Activated naive CD4-positive, alpha-beta T cell treated with anti-CD3 and anti-CD28 coated beads for 36 hours (primary cell): ENCODE results near the gene MAML3. TPM values are rescaled to one million over a fixed set of nuclear protein-coding genes. Genes with fewer than 3 reads are reported as not detected.

Experiments used
- CTCF ChIA-PET: fragments of 350-600 bp; sonication (Branson Sonifier 250); formaldehyde crosslinking; loops from one replicate; lab custom pipeline; 2021; ENCODE audit warnings: antibody characterized with exemption; lab: Charles Lee
- DNase-seq: peaks from one replicate; pipeline ENCODE4 v3.0.0-alpha.2; 2020
- H3K27ac Mint-ChIP-seq: one replicate; pipeline ENCODE4 v1.8.0; 2021; ENCODE audit warnings: mild to moderate bottlenecking, mixed read lengths
- H3K27me3 Mint-ChIP-seq: one replicate; pipeline ENCODE4 v1.8.0; 2021; ENCODE audit warnings: low read depth, mixed read lengths
- H3K36me3 Mint-ChIP-seq: one replicate; pipeline ENCODE4 v1.8.0; 2021; ENCODE audit warnings: low read depth, mixed read lengths
- H3K4me1 Mint-ChIP-seq: one replicate; pipeline ENCODE4 v1.8.0; 2021; ENCODE audit warnings: low read depth, mixed read lengths
- H3K4me3 Mint-ChIP-seq: one replicate; pipeline ENCODE4 v1.8.0; 2021; ENCODE audit warnings: mild to moderate bottlenecking, moderate library complexity, mixed read lengths
- H3K9me3 Mint-ChIP-seq: one replicate; pipeline ENCODE4 v1.8.0; 2021; ENCODE audit warnings: mixed read lengths
- intact Hi-C: fragments of 100-400 bp; cut with micrococcal nuclease; formaldehyde crosslinking; loops from one replicate; pipeline ENCODE4 v1.15.1; 2023
- total RNA-seq, 2 experiments: library from RNA; stranded (reverse); gene quantifications; one replicate each; pipeline ENCODE4 v1.2.3, GENCODE V29; 2021

Gene MAML3
- total RNA-seq, 2 experiments from 2014 or later: 0.52 to 0.76 TPM

DNA sequence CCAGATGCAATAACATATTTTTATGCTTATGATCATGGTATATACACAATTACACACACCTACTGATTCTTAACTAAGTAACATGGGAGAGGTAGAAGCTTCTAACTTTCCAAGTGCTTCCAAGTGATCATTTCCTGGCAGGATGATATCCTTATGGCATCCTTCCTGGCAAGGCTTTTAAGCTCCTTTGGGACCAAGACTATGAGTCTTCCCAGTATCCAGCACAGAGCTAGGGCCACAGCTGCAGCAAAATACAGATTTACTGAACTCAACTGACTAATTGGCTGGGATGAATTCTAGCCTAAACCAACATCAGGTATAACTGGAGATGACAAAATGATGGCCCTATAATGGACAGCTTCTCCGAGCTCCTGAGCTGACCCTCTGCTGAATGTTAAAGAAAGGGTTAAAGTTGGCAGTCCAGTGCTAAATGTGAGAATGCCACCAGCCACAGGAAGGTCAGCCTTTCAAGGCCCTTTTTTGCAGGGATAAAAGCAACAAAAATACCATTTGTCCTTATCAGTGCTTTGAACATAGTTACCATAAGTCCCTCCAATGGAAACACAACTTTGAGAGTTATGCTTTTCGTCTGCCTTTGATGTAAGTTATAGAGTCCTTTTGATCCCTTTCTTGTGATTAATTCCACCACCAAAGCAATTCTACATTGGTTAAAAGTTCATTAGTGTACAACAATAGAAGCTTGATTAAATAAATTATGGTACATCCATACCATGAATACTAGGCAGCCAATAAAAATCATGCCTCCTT is 415.0 kb downstream of the MAML3 start:
- Mint-ChIP-seq H3K9me3 (no peaks in the 10 kb centered on the region), H3K4me3 (no peak overlapping the region), H3K36me3 (no peaks in the 10 kb centered on the region), H3K27me3 (peaks cover 27% of the 10 kb centered on the region), H3K27ac (no peak overlapping the region), H3K4me1 (peaks cover 22% of the 10 kb centered on the region)
- DNase-seq: no peak
- CTCF ChIA-PET: interaction anchor here (0.6 to 1.5 kb wide), 6 partner anchors 86 to 699 kb away, joined by 3 to 4 read pairs (median 3); no protein-coding TSS in a partner anchor
- intact Hi-C loops: loop anchor here (5.0 to 10.0 kb wide), 4 partner anchors 163 to 1116 kb away; partner anchors contain the start of gene MAML3

DNA sequence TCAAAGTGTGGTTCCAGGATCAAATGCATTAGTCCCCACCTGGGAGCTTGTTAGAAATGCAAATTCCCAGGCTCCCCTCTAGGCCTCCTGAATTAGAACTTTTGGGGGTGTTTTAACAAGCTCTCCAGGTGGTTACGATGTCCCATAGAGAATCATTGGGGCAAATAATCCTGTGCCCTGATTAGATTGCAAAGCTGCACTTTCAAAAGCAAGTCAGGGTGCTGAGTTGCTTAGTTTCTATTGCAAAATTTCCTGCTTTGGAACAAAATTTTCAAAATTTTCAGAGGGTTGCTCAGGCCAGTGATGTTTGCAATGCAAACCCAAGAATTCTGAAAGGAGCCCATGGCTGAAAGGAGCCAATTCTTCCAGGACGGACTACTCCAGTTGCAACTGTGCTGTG is 417.3 kb downstream of the MAML3 start:
- CTCF ChIA-PET: interaction anchor here (0.6 to 1.3 kb wide), 5 partner anchors 56 to 624 kb away, joined by 3 to 6 read pairs (median 3); no protein-coding TSS in a partner anchor
- H3K36me3 Mint-ChIP-seq: no peaks in the 10 kb centered on the region

DNA sequence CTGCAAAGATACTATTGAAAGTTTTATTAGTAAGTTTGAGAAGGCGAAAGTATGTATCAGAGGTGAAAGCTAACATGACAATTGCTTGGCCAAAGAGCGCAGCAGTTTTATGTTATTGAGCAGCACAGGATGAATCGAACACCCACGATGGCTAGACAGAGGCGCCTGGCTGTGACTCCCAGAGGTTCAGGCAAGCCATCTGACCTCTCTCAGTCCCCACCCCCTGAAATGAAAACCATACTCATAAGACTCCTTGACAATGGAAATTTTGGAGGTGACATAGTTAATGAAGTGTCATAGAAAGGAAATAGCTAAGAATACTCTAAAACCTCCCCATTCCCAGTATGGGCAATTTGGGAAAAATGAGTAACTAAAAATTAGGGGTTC is 417.7 kb downstream of the MAML3 start:
- Mint-ChIP-seq H3K36me3 (no peaks in the 10 kb centered on the region), H3K27ac (no peak overlapping the region), H3K27me3 (peaks cover 29% of the 10 kb centered on the region), H3K4me3 (peak overlapping the region; percentile 61), H3K9me3 (no peaks in the 10 kb centered on the region), H3K4me1 (peaks cover 22% of the 10 kb centered on the region)
- intact Hi-C loops: loop anchor here (2.0 to 10.0 kb wide), 5 partner anchors 123 to 1119 kb away; partner anchors contain the start of gene MAML3
- CTCF ChIA-PET: interaction anchor here (0.6 to 1.3 kb wide), 5 partner anchors 56 to 624 kb away, joined by 3 to 6 read pairs (median 3); no protein-coding TSS in a partner anchor
- DNase-seq: peak; percentile 45

More for the DNA sequence above, 417.3 kb downstream of the MAML3 start:
- H3K4me1 Mint-ChIP-seq: peaks cover 22% of the 10 kb centered on the region
- no peaks in the 10 kb centered on the region for H3K9me3 Mint-ChIP-seq
- peaks cover 29% of the 10 kb centered on the region for H3K27me3 Mint-ChIP-seq
- H3K4me3 Mint-ChIP-seq: no peak overlapping the region
- H3K27ac Mint-ChIP-seq: no peak overlapping the region
- DNase-seq: no peak
- intact Hi-C loops: loop anchor here (2.0 to 10.0 kb wide), 5 partner anchors 122 to 1118 kb away; partner anchors contain the start of gene MAML3

DNA sequence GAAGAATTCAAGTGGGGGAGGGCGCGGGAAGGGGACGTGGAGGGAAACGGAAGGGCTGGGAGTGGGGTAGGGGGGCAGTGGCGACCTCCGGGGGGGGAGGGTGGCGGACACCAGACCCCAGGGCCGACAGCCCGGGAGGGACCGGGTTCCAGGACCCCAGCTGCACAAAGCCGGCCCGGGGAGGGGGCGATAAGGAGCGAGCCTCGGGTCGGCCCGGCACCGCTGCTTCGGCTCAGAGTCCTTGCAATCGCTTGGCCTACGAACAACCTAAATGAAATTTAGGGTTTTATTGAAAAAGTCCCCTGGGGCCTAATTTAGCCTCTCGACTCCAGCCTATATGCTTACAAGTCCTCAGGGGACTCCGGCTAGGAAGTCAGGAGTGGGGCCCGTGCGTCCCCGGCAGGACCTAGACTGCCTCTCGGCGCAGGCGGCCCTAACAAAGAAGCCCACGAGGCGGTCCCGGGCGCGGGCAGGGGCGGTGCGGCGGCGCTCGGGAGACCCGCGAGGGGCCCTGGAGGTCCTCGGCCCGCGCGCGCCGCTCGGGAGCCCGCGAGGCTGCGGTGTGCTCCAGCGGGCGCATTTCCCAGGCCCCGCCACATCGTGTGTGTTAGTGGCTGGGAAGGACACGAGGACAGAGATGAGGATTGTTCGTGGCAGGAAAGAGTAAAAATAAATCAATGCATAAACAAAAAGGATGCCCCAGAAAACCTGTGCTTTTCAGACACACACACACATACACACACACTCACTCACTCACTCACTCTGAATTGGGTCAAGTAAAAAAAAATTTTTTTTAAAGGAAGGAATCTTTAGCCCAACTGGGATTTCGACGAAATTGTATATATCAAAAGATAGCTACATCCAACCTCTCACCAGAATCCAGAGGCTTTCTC is 418.4 kb downstream of the MAML3 start:
- no peak for DNase-seq
- H3K9me3 Mint-ChIP-seq: no peaks in the 10 kb centered on the region
- intact Hi-C loops: loop anchor here (1.0 to 10.0 kb wide), 9 partner anchors 123 to 1119 kb away; partner anchors contain the start of gene MAML3
- H3K27ac Mint-ChIP-seq: no peak overlapping the region
- peaks cover 22% of the 10 kb centered on the region for H3K4me1 Mint-ChIP-seq
- CTCF ChIA-PET: interaction anchor here (0.9 to 1.3 kb wide), 5 partner anchors 132 to 625 kb away, joined by 3 to 5 read pairs (median 3); no protein-coding TSS in a partner anchor
- H3K27me3 Mint-ChIP-seq: peaks cover 29% of the 10 kb centered on the region
- no peaks in the 10 kb centered on the region for H3K36me3 Mint-ChIP-seq
- H3K4me3 Mint-ChIP-seq: peak overlapping the region; percentile 61

DNA sequence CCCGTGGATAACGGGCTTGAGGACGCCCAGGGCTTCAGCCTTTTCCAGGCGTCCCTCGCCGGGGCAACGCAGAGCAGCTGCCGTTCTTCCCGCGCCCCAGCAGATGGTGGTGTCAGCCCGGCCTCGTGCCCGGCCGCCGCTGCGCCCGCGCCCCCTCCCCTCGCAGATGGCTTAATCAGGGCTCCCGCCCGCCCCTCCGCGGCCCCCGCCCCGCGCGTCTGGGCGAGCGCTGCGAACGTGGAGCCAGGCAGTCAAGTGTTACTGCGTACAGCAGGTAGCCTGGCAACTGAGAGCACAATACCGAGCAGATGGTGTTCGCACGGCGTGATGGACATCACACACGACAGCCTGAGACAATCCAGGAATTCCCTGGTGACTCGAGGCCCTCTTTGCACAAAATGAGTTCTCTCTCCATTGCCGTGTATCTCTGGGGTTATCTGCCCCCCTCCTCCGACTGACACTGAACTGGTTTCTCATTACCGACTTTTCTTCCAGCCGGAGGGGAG is 419.1 kb downstream of the MAML3 start:
- H3K36me3 Mint-ChIP-seq: no peaks in the 10 kb centered on the region
- DNase-seq: peak; percentile 78
- H3K4me1 Mint-ChIP-seq: peaks cover 22% of the 10 kb centered on the region
- CTCF ChIA-PET: interaction anchor here (0.7 to 1.4 kb wide), 6 partner anchors 78 to 625 kb away, joined by 3 to 8 read pairs (median 4); no protein-coding TSS in a partner anchor
- peak overlapping the region; percentile 61 for H3K4me3 Mint-ChIP-seq
- H3K9me3 Mint-ChIP-seq: no peaks in the 10 kb centered on the region
- peaks cover 29% of the 10 kb centered on the region for H3K27me3 Mint-ChIP-seq
- H3K27ac Mint-ChIP-seq: no peak overlapping the region
- intact Hi-C loops: loop anchor here (1.0 to 10.0 kb wide), 10 partner anchors 80 to 1120 kb away; partner anchors contain the start of gene MAML3

DNA sequence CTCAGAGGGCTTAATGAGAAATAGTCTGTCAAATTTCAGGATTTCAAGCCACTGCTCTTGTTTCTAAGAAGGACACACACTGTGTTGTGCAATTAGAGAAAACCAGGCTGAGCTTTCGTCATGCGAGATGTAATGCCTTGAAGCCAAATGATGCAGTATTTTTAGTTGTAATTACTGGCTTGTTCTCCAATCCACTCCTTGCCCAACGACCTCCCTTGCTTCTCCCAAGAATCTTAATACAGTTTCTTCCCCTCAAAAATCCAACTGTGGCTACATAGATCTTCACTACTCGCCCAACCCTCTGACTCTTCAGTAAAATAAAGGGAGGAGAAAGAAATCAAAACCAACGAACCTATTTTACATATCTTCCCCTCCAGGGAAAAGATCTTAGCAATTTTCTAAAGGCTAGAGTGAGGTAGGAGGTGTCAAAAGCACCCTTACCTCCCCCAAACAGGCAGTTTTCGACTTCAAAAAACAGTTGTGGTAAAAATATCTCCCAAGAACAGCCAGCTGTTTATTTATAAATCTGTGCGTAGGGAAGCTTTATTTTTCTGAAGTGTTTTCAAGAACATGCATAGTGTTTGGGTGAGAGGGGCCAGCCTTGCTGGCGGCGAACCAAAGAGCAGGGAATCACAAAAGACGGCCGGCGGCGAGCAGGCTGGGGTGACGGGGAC is 419.6 kb downstream of the MAML3 start:
- Mint-ChIP-seq H3K4me1 (peaks cover 22% of the 10 kb centered on the region), H3K9me3 (no peaks in the 10 kb centered on the region), H3K27ac (no peak overlapping the region), H3K4me3 (peak overlapping the region; percentile 61), H3K36me3 (no peaks in the 10 kb centered on the region), H3K27me3 (peaks cover 29% of the 10 kb centered on the region)
- CTCF ChIA-PET: interaction anchor here (0.6 to 1.4 kb wide), 10 partner anchors 77 to 626 kb away, joined by 3 to 8 read pairs (median 3); no protein-coding TSS in a partner anchor
- no peak for DNase-seq
- intact Hi-C loops: loop anchor here (1.0 to 10.0 kb wide), 5 partner anchors 79 to 1120 kb away; no protein-coding TSS in a partner anchor

DNA sequence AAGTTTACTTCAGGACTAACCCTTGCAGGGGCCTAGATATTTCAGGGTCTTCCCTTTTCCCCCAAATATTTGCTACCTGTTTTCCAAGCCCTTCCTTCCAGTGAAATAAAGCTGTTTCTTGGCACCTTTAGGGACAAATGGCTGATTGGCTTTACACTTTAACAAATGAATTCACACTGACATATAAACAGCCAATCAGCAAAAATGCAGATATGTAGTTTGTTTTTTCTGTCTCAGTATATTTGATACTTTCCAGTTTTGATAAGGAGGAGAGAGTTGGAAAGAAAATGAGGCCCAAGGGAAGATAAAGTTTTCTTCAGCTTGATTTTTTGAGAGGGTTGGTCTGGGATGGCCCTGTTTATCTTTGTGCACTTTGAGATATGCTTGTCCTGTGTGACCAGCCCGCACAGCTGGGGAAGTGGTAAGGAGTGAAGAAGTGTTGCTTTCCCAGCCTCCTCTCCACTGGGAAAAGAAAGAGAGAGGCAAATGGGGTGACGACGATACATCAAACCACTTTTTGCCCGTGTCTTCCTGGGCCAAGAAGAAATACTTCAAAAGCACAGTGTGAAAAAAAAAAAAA is 420.9 kb downstream of the MAML3 start:
- Mint-ChIP-seq H3K36me3 (no peaks in the 10 kb centered on the region), H3K4me3 (no peak overlapping the region), H3K9me3 (no peaks in the 10 kb centered on the region), H3K4me1 (peaks cover 22% of the 10 kb centered on the region), H3K27me3 (peaks cover 29% of the 10 kb centered on the region), H3K27ac (no peak overlapping the region)
- no peak for DNase-seq
- intact Hi-C loops: loop anchor here (10.0 kb wide), 2 partner anchors 882 to 1122 kb away; no protein-coding TSS in a partner anchor
- CTCF ChIA-PET: interaction anchor here (0.6 to 1.4 kb wide), 6 partner anchors 56 to 432 kb away, joined by 3 to 4 read pairs (median 3); no protein-coding TSS in a partner anchor

DNA sequence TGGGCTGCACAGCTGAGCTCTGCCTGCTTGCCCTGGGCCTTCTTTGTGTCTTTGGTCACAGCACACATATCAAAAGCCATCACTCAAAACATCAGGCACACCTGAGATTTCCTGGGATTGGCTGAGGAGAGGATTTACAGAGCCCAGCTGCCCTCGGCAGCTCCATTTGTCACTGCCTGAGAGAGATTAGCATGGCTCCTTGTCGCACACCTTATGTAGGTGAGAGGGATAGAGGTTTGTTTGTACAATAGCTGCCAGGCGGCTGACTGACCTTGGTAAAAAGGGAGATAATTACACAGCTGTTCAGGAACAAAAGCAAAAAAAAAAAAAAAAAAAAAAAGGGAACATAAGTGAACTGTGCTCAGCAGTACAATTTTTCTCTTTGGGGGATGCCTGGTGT is 425.1 kb downstream of the MAML3 start:
- H3K4me1 Mint-ChIP-seq: no peaks in the 10 kb centered on the region
- intact Hi-C loops: no loop called here
- H3K4me3 Mint-ChIP-seq: no peak overlapping the region
- H3K27ac Mint-ChIP-seq: no peak overlapping the region
- H3K36me3 Mint-ChIP-seq: no peaks in the 10 kb centered on the region
- H3K27me3 Mint-ChIP-seq: peaks cover 3% of the 10 kb centered on the region
- CTCF ChIA-PET: interaction anchor here (0.7 kb wide), 2 partner anchors 25 to 673 kb away, joined by 3 to 4 read pairs; no protein-coding TSS in a partner anchor
- no peak for DNase-seq
- H3K9me3 Mint-ChIP-seq: no peaks in the 10 kb centered on the region

DNA sequence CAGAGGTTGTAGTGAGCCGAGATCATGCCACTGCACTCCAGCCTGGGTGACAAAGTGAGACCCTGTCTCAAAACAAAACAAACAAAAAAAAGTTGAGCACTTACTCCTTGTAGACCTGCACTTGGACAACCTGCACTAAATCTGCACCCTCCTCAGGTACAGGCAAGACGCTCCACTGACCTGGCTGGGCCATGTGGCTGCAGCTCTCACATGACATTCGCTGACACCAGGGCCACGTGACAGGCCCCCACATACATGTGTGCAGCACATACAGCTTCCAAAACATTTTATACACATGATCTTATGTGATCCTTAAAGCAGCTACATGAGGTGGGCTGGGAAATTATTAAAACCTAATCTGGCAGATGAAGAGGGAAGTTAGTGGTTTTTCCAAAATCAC is 425.8 kb downstream of the MAML3 start:
- Mint-ChIP-seq H3K27ac (no peak overlapping the region), H3K4me3 (no peak overlapping the region), H3K36me3 (no peaks in the 10 kb centered on the region), H3K9me3 (no peaks in the 10 kb centered on the region), H3K27me3 (peaks cover 3% of the 10 kb centered on the region), H3K4me1 (no peaks in the 10 kb centered on the region)
- intact Hi-C loops: no loop called here
- CTCF ChIA-PET: interaction anchor here (0.7 to 0.8 kb wide), 2 partner anchors 24 to 76 kb away, joined by 3 to 4 read pairs; no protein-coding TSS in a partner anchor
- no peak for DNase-seq

DNA sequence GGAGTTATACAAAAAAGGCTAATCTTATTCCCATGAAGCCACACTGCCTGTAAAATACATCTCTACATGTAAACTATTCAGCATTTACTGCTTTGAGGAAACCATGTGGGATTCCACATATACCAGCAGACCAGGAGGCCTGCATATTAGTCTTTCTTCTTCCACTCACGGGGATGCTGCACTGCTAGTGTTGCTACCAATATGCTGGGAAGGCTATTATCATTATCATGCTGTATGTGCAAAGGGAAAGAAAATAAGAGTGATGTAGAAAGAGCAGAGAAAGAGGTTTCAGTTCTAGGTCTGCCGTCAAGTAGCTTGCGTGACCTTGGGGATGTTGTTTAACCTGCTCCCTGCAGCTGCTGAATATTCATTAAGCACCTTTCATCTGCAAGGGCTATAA is 427.4 kb downstream of the MAML3 start:
- Mint-ChIP-seq H3K36me3 (no peaks in the 10 kb centered on the region), H3K4me1 (no peaks in the 10 kb centered on the region), H3K27ac (no peak overlapping the region), H3K27me3 (no peaks in the 10 kb centered on the region), H3K9me3 (no peaks in the 10 kb centered on the region), H3K4me3 (no peak overlapping the region)
- CTCF ChIA-PET: no interaction called here
- no peak for DNase-seq
- intact Hi-C loops: no loop called here

DNA sequence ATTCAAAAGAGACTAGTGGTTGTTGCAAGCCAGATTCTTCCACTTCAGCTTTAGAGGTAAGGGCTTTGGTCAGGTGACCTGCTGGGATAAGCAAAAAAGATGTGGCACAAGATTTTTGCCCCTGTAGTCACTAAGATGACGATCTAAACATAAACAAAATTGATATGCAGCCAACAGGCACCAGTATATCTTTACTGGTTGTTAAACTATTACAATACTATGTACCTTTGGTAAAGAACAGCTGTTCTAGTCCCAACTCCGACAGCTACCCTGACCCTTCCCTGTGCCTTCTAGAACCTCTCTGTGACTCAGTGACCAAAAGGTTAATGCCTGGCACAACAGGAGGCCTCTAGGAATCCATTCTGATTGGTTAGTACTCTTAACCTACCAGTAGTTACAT is 428.7 kb downstream of the MAML3 start:
- H3K27ac Mint-ChIP-seq: no peak overlapping the region
- H3K4me1 Mint-ChIP-seq: no peaks in the 10 kb centered on the region
- CTCF ChIA-PET: no interaction called here
- DNase-seq: no peak
- intact Hi-C loops: no loop called here
- no peaks in the 10 kb centered on the region for H3K27me3 Mint-ChIP-seq
- H3K9me3 Mint-ChIP-seq: no peaks in the 10 kb centered on the region
- no peak overlapping the region for H3K4me3 Mint-ChIP-seq
- no peaks in the 10 kb centered on the region for H3K36me3 Mint-ChIP-seq
